ENCODE results near the gene RTL5. TPM values are rescaled to one million over a fixed set of nuclear protein-coding genes. Genes with fewer than 3 reads are reported as not detected.
A peak's percentile ranks its signal among the peaks of the same experiment; 100 is the strongest.

Gene RTL5
- total and polyA plus RNA-seq, 2 donors (not counting 1 experiment from before 2014, with no cell fraction given) = 4.2 to 4.5 TPM

DNA sequence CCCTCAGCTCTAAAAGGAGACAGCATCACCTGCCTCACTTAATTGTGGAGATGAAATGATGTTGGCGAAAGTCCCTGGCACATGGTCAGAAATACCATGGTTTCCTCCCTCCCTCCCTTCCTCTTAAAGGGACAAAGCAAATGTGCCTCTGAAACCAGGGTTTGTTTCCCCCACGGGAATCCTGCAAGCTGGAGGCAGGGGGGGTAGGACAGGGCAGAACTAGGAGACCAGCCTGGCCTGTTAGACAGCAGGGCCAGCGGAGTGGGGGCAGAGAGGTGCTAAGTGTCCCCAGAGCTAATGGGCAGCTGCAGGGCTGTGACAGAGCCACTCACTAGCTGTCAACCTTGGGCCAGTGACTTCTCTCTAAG lies 5.7 kb downstream of the RTL5 start:
- peaks cover 3% of the 10 kb centered on the region for H3K36me3 ChIP-seq (ENCODE audit: control insufficient read depth, insufficient read depth, low read length)
- no peak overlapping the region for H3K9ac ChIP-seq (ENCODE audit: insufficient read depth, low read length)
- H3K79me2 ChIP-seq (ENCODE audit: control insufficient read depth, insufficient read depth, low read length) = no peaks in the 10 kb centered on the region
- no peaks in the 10 kb centered on the region for H3K27me3 ChIP-seq (ENCODE audit: control insufficient read depth, insufficient read depth, low read length)
- peak overlapping the region; percentile 35 for H3K4me2 ChIP-seq (ENCODE audit: extremely low read depth, insufficient read depth, low read length)
- no peaks in the 10 kb centered on the region for H3K9me3 ChIP-seq (ENCODE audit: control insufficient read depth, insufficient read depth, low read depth, low read length)
- no peak for TF ChIP-seq EZH2 (IDR thresholded peaks at IDR 0.05; ENCODE audit: low read length, missing control alignments)
- H3K4me3 ChIP-seq (replicated peaks in 1 of 4; ENCODE audit: control extremely low read depth in 1 of 4, insufficient read depth in 1 of 4, low read depth in 3 of 4, low read length in 4 of 4) = no peak overlapping the region
- DNase-seq (ENCODE audit: low read depth in 2 of 2) = no peak
- H3K4me1 ChIP-seq (ENCODE audit: control insufficient read depth, extremely low read depth, insufficient read depth, low read length) = peaks cover 16% of the 10 kb centered on the region
- no peak overlapping the region for H2AFZ ChIP-seq (ENCODE audit: low read length)
- H3K27ac ChIP-seq (ENCODE audit: insufficient read depth, low read length) = peak overlapping the region; percentile 43
- H4K20me1 ChIP-seq (ENCODE audit: control insufficient read depth, extremely low read depth, insufficient read depth, low read length) = no peaks in the 10 kb centered on the region

DNA sequence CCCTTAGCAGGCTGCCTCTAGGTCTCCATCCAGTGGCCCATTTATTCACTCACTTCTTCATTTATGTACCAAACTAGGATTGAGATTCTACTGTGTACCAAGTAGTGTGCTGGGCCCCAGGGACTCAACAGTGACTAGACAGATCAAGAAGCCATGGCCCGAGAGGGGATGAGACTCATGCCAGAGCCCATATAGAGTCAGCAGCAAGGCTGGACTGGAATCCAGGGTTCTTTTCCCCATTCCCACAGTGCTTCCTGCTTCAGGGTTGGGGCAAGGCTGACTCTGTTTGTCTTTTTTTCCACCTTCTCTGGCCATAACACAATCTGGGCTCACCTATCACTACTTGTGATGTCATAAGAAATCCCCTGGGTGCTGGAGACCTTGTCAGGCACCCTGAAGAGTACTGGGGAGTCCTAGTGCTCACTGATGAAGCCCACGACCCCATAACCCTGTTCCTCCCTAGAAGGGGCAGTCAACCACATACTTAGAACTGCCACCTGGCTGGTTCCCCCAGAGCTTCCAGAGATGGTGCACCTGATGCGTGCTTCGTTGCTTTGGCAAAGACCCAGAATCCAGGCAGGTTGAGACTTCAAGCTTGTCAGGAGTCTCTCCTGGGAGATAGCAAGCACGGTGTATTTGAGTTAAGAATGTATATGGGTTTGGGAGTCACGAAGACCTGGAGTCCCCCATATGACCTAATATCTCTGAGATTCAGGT lies 6.2 kb downstream of the RTL5 start:
- no peak overlapping the region for H3K4me2 ChIP-seq (ENCODE audit: extremely low read depth, insufficient read depth, low read length)
- H4K20me1 ChIP-seq (ENCODE audit: control insufficient read depth, extremely low read depth, insufficient read depth, low read length) = no peaks in the 10 kb centered on the region
- no peaks in the 10 kb centered on the region for H3K79me2 ChIP-seq (ENCODE audit: control insufficient read depth, insufficient read depth, low read length)
- peaks cover 3% of the 10 kb centered on the region for H3K36me3 ChIP-seq (ENCODE audit: control insufficient read depth, insufficient read depth, low read length)
- peaks cover 21% of the 10 kb centered on the region for H3K4me1 ChIP-seq (ENCODE audit: control insufficient read depth, extremely low read depth, insufficient read depth, low read length)
- H3K27ac ChIP-seq (ENCODE audit: insufficient read depth, low read length) = no peak overlapping the region
- no peak overlapping the region for H2AFZ ChIP-seq (ENCODE audit: low read length)
- DNase-seq (ENCODE audit: low read depth in 2 of 2) = no peak
- no peak overlapping the region for H3K4me3 ChIP-seq (replicated peaks in 1 of 4; ENCODE audit: control extremely low read depth in 1 of 4, insufficient read depth in 1 of 4, low read depth in 3 of 4, low read length in 4 of 4)
- no peaks in the 10 kb centered on the region for H3K9me3 ChIP-seq (ENCODE audit: control insufficient read depth, insufficient read depth, low read depth, low read length)
- no peaks in the 10 kb centered on the region for H3K27me3 ChIP-seq (ENCODE audit: control insufficient read depth, insufficient read depth, low read length)
- TF ChIP-seq EZH2 (IDR thresholded peaks at IDR 0.05; ENCODE audit: low read length, missing control alignments) = no peak
- TF ChIP-seq, protein P1, sequence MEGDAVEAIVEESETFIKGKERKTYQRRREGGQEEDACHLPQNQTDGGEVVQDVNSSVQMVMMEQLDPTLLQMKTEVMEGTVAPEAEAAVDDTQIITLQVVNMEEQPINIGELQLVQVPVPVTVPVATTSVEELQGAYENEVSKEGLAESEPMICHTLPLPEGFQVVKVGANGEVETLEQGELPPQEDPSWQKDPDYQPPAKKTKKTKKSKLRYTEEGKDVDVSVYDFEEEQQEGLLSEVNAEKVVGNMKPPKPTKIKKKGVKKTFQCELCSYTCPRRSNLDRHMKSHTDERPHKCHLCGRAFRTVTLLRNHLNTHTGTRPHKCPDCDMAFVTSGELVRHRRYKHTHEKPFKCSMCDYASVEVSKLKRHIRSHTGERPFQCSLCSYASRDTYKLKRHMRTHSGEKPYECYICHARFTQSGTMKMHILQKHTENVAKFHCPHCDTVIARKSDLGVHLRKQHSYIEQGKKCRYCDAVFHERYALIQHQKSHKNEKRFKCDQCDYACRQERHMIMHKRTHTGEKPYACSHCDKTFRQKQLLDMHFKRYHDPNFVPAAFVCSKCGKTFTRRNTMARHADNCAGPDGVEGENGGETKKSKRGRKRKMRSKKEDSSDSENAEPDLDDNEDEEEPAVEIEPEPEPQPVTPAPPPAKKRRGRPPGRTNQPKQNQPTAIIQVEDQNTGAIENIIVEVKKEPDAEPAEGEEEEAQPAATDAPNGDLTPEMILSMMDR (conservative IDR thresholded peaks at IDR 0.05 in 1 of 2, IDR thresholded peaks at IDR 0.05 in 1 of 2; ENCODE audit: low read depth in 1 of 2, low read length in 2 of 2) = no peak
- H3K9ac ChIP-seq (ENCODE audit: insufficient read depth, low read length) = no peak overlapping the region

DNA sequence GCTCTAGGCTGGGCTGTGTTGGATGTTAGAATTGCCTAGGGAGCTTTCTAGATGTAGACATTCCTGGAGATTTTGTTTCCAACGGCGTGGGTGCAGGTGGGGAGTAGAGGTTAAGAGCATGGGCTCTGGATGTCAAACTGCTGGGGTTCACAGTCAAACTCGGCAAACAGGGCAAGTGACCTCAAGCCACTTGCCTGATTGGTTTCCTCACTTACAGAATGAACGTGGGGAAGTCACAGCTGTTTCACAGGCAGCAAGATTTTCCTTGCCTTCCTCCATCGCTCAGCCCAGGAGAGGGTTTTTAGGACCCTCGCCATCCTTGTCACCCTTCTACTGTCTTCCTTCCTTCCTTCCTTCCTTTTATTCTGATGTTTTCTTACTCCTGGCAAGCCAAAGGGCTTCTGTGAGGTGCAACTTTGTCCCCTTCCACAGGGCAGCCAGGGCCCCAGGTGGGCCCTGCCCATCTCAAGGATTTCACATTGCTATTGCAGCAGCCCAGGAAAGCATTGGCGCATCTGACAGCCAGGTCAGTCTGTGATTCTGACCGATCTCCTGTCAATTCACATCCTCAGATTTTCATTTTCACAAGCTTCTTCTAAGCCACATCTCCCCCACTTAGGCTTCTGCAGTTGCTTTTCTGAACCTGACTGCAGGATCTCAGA lies 7.0 kb downstream of the RTL5 start:
- H3K4me3 ChIP-seq (replicated peaks in 1 of 4; ENCODE audit: control extremely low read depth in 1 of 4, insufficient read depth in 1 of 4, low read depth in 3 of 4, low read length in 4 of 4) = no peak overlapping the region
- no peak for DNase-seq (ENCODE audit: low read depth in 2 of 2)
- peaks cover 21% of the 10 kb centered on the region for H3K4me1 ChIP-seq (ENCODE audit: control insufficient read depth, extremely low read depth, insufficient read depth, low read length)
- no peaks in the 10 kb centered on the region for H3K27me3 ChIP-seq (ENCODE audit: control insufficient read depth, insufficient read depth, low read length)
- H4K20me1 ChIP-seq (ENCODE audit: control insufficient read depth, extremely low read depth, insufficient read depth, low read length) = no peaks in the 10 kb centered on the region
- H3K4me2 ChIP-seq (ENCODE audit: extremely low read depth, insufficient read depth, low read length) = no peak overlapping the region
- no peaks in the 10 kb centered on the region for H3K79me2 ChIP-seq (ENCODE audit: control insufficient read depth, insufficient read depth, low read length)
- H3K9ac ChIP-seq (ENCODE audit: insufficient read depth, low read length) = no peak overlapping the region
- H2AFZ ChIP-seq (ENCODE audit: low read length) = no peak overlapping the region
- no peak overlapping the region for H3K27ac ChIP-seq (ENCODE audit: insufficient read depth, low read length)
- TF ChIP-seq EZH2 (IDR thresholded peaks at IDR 0.05; ENCODE audit: low read length, missing control alignments) = no peak
- TF ChIP-seq, protein P1 (conservative IDR thresholded peaks at IDR 0.05 in 1 of 2, IDR thresholded peaks at IDR 0.05 in 1 of 2; ENCODE audit: low read depth in 1 of 2, low read length in 2 of 2) = no peak
- peaks cover 3% of the 10 kb centered on the region for H3K36me3 ChIP-seq (ENCODE audit: control insufficient read depth, insufficient read depth, low read length)
- no peaks in the 10 kb centered on the region for H3K9me3 ChIP-seq (ENCODE audit: control insufficient read depth, insufficient read depth, low read depth, low read length)
